ENCODE data around the gene RSU1.
"Not testable (repeated sequence)": the region's sequence is repeated elsewhere in the genome, so short reads cannot be mapped to it uniquely, and the experiment has no call there.

RSU1 gene
- total RNA-seq, result 98.0 to 193 (median 135) reads per million in 18 experiments

GRCh38 chr10:16817125-16818019 lies at the start of gene RSU1:
RSU1 (minus strand) TSS chr10:16817424; CDS start chr10:16817081, 343 bp downstream.
- DNase-seq, result peak; percentile 100

- no peak for DNase-seq
Measured at GRCh38 chr10:16866541-16867275, 49.5 kb upstream of the RSU1 start.

DNA sequence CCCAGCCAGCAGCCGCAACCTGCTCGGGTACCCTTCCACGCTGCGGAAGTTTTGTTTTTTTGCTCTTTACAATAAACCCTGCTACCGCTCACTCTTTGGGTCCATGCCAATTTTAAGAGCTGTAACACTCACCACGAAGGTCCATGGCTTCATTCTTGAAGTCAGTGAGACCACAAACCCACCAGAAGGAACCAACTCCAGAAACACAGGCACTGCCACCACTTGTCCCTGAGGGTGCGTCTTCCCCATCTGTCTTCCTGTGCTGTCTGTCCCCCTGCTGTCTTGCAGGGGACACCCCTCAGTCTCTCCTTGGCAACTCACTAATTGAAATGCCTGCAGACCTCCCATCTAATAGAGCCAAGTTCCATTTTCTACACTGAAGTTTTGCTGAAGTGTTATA lies 48.5 kb upstream of the RSU1 start:
- DNase-seq, result no peak

- DNase-seq, result no peak
Measured at GRCh38 chr10:16863766-16864165, 46.5 kb upstream of the RSU1 start.

DNA sequence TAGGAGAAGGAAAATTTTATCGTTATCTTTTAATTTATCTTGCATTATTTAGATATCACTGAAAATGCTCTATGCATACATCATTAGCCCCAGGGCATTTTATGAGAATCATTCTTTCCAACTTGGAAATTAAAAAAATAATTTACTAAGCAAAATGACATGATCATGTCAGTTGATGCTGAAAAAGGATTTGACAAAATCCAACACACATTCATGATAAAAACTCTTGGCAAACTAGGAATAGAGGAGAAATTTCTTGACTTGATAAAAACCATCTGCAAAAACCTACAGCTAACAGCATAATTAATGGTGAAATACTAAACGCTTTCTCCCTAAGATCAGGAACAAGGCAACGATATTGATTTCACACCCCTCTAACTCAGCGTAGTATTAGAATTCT lies 40.2 kb upstream of the RSU1 start:
- no peak for DNase-seq

DNA sequence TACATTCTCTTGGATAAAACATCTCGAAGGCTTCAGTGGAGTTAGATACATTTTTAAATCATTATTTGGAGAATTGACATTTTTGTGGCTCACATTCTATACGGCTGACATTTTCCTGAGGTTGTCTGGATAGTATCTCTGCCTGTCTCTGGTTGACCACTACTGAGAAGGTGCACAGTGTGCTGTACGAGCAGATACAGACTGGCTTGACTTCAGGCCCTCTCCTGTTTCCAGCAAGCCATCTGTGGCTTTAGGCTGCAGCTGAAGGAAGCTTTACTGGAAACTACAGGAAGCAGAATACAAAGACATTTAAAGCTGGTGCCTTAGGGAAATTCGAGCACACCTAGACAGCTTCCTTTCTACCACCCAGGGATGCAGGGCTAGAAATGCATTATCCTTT lies 39.3 kb upstream of the RSU1 start:
- DNase-seq, result no peak

DNA sequence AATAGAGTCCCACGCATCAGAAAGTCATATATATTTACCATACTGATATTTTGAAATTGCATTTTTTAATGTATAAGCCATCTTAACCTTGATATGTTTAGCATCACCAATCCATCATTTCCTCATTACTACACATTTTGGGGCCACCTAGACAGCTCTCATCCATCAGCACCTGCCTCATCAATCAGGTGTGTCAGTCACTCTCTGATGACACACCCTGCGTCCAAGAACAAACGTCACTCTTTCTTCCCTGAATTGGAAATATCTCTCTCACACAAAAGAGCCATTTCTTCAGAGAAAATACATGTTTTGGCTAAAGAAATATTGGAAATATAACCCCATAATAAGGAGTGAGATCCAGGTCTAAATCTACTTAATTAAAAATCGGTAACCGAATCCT lies 38.9 kb upstream of the RSU1 start:
- no peak for DNase-seq

DNA sequence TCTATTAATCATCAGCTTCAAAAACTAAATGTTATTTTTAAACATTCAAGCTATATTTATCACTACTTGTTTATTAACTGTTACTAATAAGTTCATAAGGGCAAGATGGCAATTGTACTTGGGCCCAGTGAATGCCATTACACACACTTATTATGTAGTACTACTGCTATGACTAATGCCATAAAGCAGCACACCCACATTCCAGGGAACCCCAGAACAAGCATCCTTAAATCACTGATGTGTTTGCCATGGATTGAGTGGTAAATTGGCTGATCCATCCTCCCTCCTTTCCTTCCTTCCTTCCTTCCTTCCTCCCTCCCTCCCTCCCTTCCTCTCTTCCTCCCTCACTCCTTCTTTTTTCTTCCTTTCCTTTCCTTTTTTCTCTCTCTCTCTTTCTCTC lies 37.4 kb upstream of the RSU1 start:
- peak; percentile 3 to 16 for DNase-seq

GRCh38 chr10:16853809-16854208 lies 36.6 kb upstream of the RSU1 start:
- no peak for DNase-seq

- DNase-seq, result peak; percentile 27 to 43
Measured at GRCh38 chr10:16853201-16853600, 36.0 kb upstream of the RSU1 start.

GRCh38 chr10:16852624-16853023 lies 35.4 kb upstream of the RSU1 start:
- no peak for DNase-seq

DNA sequence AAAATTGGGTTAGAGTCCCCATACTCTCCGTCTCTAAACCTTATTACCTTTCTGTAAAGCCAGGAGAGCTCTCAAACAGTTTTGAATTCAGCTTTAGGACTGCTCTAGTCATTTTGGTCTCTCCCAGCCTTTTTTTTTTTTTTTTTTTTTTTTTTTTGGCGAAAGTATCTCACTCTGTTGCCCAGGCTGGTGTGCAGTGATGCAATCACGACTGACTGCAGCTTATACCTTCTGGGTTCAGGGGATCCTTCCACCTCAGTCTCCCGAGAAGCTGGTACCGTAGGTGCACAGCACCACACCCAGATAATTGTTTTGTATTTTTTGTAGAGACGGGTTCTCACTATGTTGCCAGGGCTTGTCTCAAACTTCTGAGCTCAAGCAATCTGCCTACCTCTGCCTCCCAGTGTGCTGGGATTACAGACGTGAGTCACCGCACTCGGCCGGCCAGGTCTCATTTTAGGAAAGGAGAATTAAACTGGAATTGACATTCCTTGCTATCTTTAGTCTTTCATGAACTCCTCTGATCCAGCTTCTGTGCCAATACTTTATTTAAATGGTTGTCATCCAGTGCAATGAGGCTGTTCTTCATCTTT lies 31.4 kb upstream of the RSU1 start:
- DNase-seq, result no peak

DNA sequence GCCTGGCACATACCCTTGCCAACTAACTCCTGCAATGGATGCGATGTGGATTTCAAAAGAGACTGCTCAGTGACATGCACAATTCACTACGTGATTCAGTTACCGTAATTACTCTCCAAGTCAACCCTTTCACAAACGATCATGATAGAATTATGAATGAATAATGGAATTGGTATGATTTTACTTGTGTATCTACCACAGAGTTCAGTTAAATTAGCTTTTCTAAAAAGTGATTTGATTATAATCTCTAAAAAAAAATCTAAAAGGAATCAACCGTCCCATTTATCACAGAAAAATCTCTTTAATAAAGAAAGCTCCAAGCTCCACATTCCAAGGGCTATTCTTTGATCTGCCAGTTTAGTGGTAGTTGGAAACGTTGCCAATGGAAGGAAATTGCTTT lies 30.4 kb upstream of the RSU1 start:
- no peak for DNase-seq

- no peak for DNase-seq
Measured at GRCh38 chr10:16845248-16845647, 28.0 kb upstream of the RSU1 start.

- DNase-seq, result peak; percentile 81 to 92
Measured at GRCh38 chr10:16843252-16843870, 26.1 kb upstream of the RSU1 start.

GRCh38 chr10:16835228-16835627 lies 18.0 kb upstream of the RSU1 start:
- no peak for DNase-seq

- DNase-seq, result no peak
Measured at GRCh38 chr10:16832351-16833080, 15.3 kb upstream of the RSU1 start.

DNA sequence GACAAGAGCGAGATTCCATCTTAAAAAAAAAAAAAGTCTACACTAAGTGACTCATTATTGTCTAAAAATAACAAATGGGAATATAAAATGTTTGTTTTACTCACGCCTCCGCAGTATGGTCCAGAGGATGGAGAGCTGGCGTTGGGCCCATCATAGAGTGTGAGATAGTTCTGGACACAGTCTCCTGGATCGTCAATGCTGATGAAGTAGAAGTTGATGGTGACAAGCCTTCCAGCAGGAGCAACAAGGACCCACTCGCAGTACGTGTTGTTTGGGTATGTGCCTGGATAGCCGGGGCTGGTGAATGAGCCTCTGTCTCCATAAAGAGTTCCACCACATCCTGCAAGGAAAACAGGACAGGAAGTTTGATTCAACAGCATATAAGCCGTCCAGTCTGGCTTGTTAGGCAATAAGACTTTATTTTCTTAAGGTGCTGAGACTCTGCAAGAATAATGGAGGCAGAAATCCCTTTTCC lies 11.5 kb upstream of the RSU1 start:
- no peak for DNase-seq

GRCh38 chr10:16828114-16828568 lies 10.9 kb upstream of the RSU1 start:
- peak; percentile 68 to 77 for DNase-seq

DNA sequence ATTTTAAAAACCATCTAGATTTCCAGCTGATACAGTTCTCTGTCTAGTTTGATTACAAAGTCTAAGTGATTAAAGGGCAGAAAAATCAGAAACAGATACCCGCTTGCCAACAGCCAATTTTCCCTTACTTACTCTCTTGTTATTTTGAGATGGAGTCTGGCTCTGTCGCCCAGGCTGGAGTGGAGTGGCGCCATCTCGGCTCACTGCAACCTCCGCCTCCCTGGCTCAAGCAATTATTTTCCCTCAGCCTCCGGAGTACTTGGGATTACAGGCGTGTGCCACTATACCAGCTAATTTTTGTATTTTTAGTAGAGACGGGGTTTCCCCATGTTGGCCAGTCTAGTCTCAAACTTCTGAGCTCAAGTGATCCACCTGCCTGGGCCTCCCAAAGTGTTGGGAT lies 10.2 kb upstream of the RSU1 start:
- not testable (repeated sequence) for DNase-seq

GRCh38 chr10:16822726-16823360 lies 5.6 kb upstream of the RSU1 start:
- no peak for DNase-seq
